ENCODE results near the gene POU2F1.

Gene POU2F1

GRCh38 chr1:167454304-167454893 is 233.7 kb downstream of the POU2F1 start:
- TF ChIP-seq CTCF (IDR thresholded peaks at IDR 0.05): no peak
- Mint-ChIP-seq H3K36me3 (ENCODE audit: low read depth) (no peaks in the 10 kb centered on the region), H3K27me3 (ENCODE audit: low read depth, poor library complexity) (peaks cover 11% of the 10 kb centered on the region), H3K4me3 (peak overlapping the region; percentile 81), H3K9me3 (no peaks in the 10 kb centered on the region), H3K27ac (no peak overlapping the region), H3K4me1 (peaks cover 30% of the 10 kb centered on the region)
- no peak for DNase-seq

DNA sequence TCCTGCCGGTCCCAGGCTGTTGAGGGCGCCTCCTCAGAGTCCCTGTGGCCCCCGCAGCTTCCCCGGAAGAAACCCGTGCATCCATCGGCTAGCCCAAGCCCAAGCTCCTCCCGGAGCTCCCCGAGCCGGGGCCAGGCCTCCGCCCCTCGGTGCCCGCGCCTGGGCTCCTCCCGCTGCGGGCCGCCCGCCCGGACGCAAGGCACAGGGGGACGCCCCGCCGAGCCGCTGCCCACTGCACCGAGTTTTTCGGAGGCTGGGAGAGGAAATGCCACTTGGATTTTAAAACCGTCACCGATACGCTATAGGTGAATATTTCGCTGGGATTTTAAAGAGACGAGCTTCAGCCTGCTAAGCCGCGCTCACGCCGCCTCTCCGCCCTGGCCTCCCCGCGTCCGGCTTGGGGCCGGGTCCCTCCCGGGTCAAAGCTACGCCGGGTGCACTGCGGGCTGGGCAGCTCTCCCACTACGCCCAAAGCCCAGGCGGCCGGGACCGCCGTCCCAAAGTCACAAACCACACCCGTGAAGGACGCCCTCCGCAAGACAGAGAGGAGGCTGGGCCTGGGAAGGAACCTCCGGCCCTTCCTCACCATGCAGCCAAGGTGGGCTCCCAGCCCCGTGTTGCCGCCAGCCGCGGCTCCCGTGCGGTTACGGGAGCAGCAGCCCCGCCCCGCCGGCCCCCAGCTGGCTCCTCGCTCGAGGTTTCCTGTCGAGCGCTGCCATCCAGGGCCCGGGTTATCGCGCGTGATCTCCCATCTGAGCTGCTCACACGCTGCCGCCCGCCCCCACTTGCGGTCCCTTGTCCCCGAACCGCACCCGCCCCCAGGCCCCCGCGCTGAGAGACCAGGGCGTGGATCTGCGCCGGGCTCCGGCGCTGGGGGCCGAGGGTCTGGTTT is 234.5 kb downstream of the POU2F1 start:
- peaks cover 30% of the 10 kb centered on the region for H3K4me1 Mint-ChIP-seq
- no peak overlapping the region for H3K27ac Mint-ChIP-seq
- DNase-seq: peak; percentile 77
- TF ChIP-seq CTCF (IDR thresholded peaks at IDR 0.05): no peak
- no peaks in the 10 kb centered on the region for H3K9me3 Mint-ChIP-seq
- no peaks in the 10 kb centered on the region for H3K36me3 Mint-ChIP-seq (ENCODE audit: low read depth)
- peaks cover 11% of the 10 kb centered on the region for H3K27me3 Mint-ChIP-seq (ENCODE audit: low read depth, poor library complexity)
- H3K4me3 Mint-ChIP-seq: peak overlapping the region; percentile 81

DNA sequence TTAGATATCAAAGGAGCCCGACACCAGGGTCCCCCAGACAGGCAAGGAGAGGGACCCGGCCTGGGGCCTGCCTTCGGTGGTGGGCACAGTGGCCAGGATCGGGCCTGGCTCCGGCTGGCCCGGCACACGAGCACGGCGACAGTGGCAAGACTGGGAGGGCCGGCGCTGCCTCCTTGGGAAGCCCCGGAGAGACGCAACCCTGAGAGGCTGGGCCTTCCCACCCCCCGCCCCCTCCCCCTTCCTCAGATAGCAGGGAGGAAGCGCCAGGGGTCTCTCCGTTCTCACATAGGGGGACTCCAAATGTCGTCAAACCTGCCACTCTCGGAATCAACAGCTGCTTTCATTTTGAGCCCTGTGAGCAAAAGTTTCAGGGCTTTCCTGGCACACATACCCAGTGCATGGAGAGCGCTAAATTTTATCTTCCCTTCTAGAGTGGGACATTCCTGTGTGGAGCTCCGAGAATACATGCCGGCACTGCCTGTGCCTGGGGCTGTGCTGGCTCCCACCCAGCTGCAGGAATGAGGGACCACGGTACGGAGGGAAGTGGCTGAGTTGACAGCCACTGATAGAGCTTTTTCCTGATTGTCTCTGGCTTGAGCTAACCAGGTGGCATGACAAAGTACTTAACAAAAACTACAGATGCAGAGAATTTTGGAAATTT is 235.2 kb downstream of the POU2F1 start:
- no peak overlapping the region for H3K27ac Mint-ChIP-seq
- H3K36me3 Mint-ChIP-seq (ENCODE audit: low read depth): no peaks in the 10 kb centered on the region
- H3K9me3 Mint-ChIP-seq: no peaks in the 10 kb centered on the region
- H3K4me3 Mint-ChIP-seq: peak overlapping the region; percentile 77
- DNase-seq: peak; percentile 52
- H3K27me3 Mint-ChIP-seq (ENCODE audit: low read depth, poor library complexity): peaks cover 7% of the 10 kb centered on the region
- no peak for TF ChIP-seq CTCF (IDR thresholded peaks at IDR 0.05)
- peaks cover 30% of the 10 kb centered on the region for H3K4me1 Mint-ChIP-seq

DNA sequence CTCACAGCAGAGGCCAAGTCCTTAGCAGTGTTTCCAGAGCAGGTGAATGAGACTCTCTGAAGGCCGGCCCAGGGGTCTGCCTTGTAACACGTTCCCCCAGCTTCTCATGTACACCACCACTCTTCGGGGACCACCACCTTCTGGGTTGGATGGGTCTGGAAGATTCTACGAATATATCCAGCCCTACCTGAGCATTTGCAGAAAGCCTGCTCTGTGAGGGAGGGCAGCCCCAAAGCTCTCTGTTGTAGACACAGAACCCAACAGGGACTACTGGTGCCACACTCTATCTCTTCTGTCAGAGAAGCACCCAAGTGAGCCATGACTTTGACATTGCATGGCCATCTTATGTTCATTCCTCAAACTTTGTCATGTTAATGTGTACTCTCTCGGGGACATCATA is 235.8 kb downstream of the POU2F1 start:
- Mint-ChIP-seq H3K4me1 (peaks cover 29% of the 10 kb centered on the region), H3K36me3 (ENCODE audit: low read depth) (no peaks in the 10 kb centered on the region), H3K27me3 (ENCODE audit: low read depth, poor library complexity) (peaks cover 5% of the 10 kb centered on the region), H3K9me3 (no peaks in the 10 kb centered on the region), H3K4me3 (peak overlapping the region; percentile 19), H3K27ac (no peak overlapping the region)
- no peak for TF ChIP-seq CTCF (IDR thresholded peaks at IDR 0.05)
- no peak for DNase-seq

DNA sequence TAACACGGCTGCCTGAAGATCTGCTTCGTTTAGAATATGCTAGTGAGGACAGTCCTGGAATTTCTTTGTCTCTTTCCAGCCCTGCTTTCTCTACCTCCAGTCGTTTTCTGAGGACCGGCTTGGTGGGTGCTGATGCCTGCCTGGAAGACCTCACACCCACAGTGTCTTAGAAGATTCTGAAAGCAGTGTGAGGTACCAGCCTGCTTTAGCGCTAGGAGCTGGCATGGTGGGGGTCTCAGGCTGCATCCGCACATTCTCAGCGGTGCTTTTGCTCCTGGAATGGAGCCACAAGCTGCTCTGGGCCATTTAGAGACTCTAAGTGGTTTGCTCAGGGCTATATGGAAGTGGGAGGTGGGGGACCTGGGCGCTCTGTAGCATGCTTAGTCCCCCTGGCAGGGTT is 236.2 kb downstream of the POU2F1 start:
- H3K4me3 Mint-ChIP-seq: peak overlapping the region; percentile 19
- H3K9me3 Mint-ChIP-seq: no peaks in the 10 kb centered on the region
- H3K36me3 Mint-ChIP-seq (ENCODE audit: low read depth): no peaks in the 10 kb centered on the region

More for the DNA sequence above, 236.2 kb downstream of the POU2F1 start:
- no peak for TF ChIP-seq CTCF (IDR thresholded peaks at IDR 0.05)
- H3K4me1 Mint-ChIP-seq: peaks cover 29% of the 10 kb centered on the region
- H3K27ac Mint-ChIP-seq: no peak overlapping the region
- no peak for DNase-seq
- H3K27me3 Mint-ChIP-seq (ENCODE audit: low read depth, poor library complexity): peaks cover 5% of the 10 kb centered on the region

Data from nephron progenitor cell (in vitro differentiated cells).